ENCODE measurements around the gene SHPK. TPM values are rescaled to one million over a fixed set of nuclear protein-coding genes. Genes with fewer than 3 reads are reported as not detected.

The SHPK gene
- total RNA-seq, 2 donors from 2014 or later = 10.4 to 15.2 TPM

GRCh38 chr17:3613124-3613523, 22.9 kb downstream of the SHPK start:
- no peak for ATAC-seq
- WGBS, 2 donors = 93 to 100% methylated on average over 4 to 6 of the region's 6 CpGs

GRCh38 chr17:3610523-3610922, 25.5 kb downstream of the SHPK start:
- no peak for TF ChIP-seq POLR2A (IDR thresholded peaks at IDR 0.05)
- no peak for TF ChIP-seq CTCF (IDR thresholded peaks at IDR 0.05)
- intact Hi-C loops (cut with DNase I) = no loop called here

More at GRCh38 chr17:3613124-3613523, 22.9 kb downstream of the SHPK start:
- no peak for DNase-seq
- Histone ChIP-seq H3K36me3 (replicated peaks in 1 of 2; ENCODE audit: insufficient read depth in 1 of 2, low read depth in 2 of 2) (peaks cover 5 to 26% of the 10 kb centered on the region in 2 donors), H3K4me1 (no peaks in the 10 kb centered on the region), H3K27ac (no peak overlapping the region), H3K4me3 (no peak overlapping the region), H3K9me3 (no peaks in the 10 kb centered on the region), H3K27me3 (no peaks in the 10 kb centered on the region)
- TF ChIP-seq CTCF (IDR thresholded peaks at IDR 0.05) = no peak
- TF ChIP-seq POLR2A (IDR thresholded peaks at IDR 0.05) = no peak
- intact Hi-C loops (cut with DNase I) = no loop called here

DNA sequence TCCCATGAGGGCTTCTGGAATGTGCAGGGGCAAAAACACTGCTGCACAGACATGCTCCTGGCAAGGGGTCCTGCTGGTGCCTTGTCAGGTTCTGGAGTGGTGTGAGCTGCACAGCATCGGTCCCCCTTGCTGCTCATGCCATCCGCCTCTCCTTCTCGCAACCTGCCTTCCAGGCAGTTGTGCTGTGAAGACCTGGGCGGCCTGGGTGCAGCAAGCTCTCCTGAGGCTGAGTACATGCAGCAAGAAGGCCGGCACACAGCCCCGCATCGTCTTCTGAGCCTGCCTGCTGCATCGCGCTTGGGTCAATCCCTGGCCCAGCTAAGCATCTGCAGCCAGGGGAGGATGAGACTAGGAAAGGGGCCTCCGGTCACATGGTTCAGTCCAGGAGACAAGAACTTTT, 26.4 kb downstream of the SHPK start:
- no peak overlapping the region for H3K27ac ChIP-seq
- DNase-seq (no peak), ATAC-seq (no peak)
- H3K36me3 ChIP-seq (replicated peaks in 1 of 2; ENCODE audit: insufficient read depth in 1 of 2, low read depth in 2 of 2) = peaks cover 5 to 23% of the 10 kb centered on the region in 2 donors
- no peak overlapping the region for H3K4me3 ChIP-seq
- TF ChIP-seq CTCF (IDR thresholded peaks at IDR 0.05) (no peak), POLR2A (IDR thresholded peaks at IDR 0.05) (no peak)
- no peaks in the 10 kb centered on the region for H3K27me3 ChIP-seq
- no peaks in the 10 kb centered on the region for H3K9me3 ChIP-seq
- H3K4me1 ChIP-seq = no peaks in the 10 kb centered on the region
- intact Hi-C loops (cut with DNase I) = no loop called here
- WGBS, 2 donors = 92 to 100% methylated on average over 1 to 10 of the region's 10 CpGs

More at GRCh38 chr17:3610523-3610922, 25.5 kb downstream of the SHPK start:
- no peak overlapping the region for H3K4me3 ChIP-seq
- DNase-seq = no peak
- peaks cover 5 to 25% of the 10 kb centered on the region in 2 donors for H3K36me3 ChIP-seq (replicated peaks in 1 of 2; ENCODE audit: insufficient read depth in 1 of 2, low read depth in 2 of 2)
- H3K27me3 ChIP-seq = no peaks in the 10 kb centered on the region
- H3K9me3 ChIP-seq = no peaks in the 10 kb centered on the region
- H3K4me1 ChIP-seq = no peaks in the 10 kb centered on the region
- no peak for ATAC-seq
- no peak overlapping the region for H3K27ac ChIP-seq
- 85 to 91% methylated on average over 9 to 14 of the region's 14 CpGs for WGBS, 2 donors

DNA sequence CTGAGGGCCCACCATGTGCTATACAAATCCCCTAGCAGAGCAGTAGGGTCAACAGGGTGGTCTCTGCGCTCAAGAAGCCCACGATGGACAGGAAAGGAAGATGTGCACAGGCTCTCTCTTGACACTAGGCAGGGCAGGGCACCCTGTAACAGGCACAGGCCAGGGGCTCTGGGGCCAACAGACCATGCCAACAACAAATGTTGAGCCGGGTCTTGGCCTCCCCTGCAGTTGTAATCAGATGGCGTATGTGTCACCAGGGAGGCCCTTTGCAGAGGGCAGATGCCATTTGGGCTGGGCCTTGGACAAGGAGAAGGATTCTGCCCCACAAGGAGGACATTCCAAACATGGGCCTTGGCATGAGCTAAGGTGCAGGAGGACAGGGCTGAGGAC, 32.2 kb downstream of the SHPK start:
- intact Hi-C loops (cut with DNase I) = no loop called here
- ATAC-seq = no peak

More for the DNA sequence above, 32.2 kb downstream of the SHPK start:
- Histone ChIP-seq H3K4me1 (no peaks in the 10 kb centered on the region), H3K4me3 (no peak overlapping the region), H3K9me3 (no peaks in the 10 kb centered on the region), H3K36me3 (replicated peaks in 1 of 2; ENCODE audit: insufficient read depth in 1 of 2, low read depth in 2 of 2) (peaks cover 0 to 2% of the 10 kb centered on the region in 2 donors), H3K27ac (no peak overlapping the region), H3K27me3 (no peaks in the 10 kb centered on the region)
- no peak for DNase-seq
- WGBS, 2 donors = 82 to 84% methylated on average over 4 of the region's 4 CpGs
- TF ChIP-seq POLR2A (IDR thresholded peaks at IDR 0.05) (no peak), CTCF (IDR thresholded peaks at IDR 0.05) (no peak)
